SK-N-SH (cell line): ENCODE data around the gene N4BP3.

ENCODE experiments used
- MAX ChIP-seq: IDR thresholded peaks from 2 replicates; pipeline ENCODE4 v1.4.0; 2012; ENCODE audit warnings: low read depth
- SIN3A ChIP-seq: IDR thresholded peaks from 2 replicates; pipeline ENCODE4 v1.6.1; 2012; ENCODE audit warnings: low read depth, mild to moderate bottlenecking, low read length, moderate library complexity, borderline replicate concordance
- YY1 ChIP-seq: IDR thresholded peaks from 2 replicates; pipeline ENCODE4 v1.4.0; 2012; ENCODE audit warnings: low read depth, mild to moderate bottlenecking
- TF ChIP-seq, protein P1 (sequence below): fragments of 200-600 bp; sonication (generic); IDR thresholded peaks from 2 replicates; pipeline ENCODE4 v1.6.1; 2017; ENCODE audit warnings: antibody characterized with exemption, mild to moderate bottlenecking, moderate library complexity
- TF ChIP-seq, protein P2 (sequence below): IDR thresholded peaks from 2 replicates; pipeline ENCODE4 v1.4.0; 2012; ENCODE audit warnings: low read depth, borderline replicate concordance

GRCh38 chr5:178106086-178106485 is 7.2 kb upstream of the N4BP3 start:
- TF ChIP-seq, protein P1, sequence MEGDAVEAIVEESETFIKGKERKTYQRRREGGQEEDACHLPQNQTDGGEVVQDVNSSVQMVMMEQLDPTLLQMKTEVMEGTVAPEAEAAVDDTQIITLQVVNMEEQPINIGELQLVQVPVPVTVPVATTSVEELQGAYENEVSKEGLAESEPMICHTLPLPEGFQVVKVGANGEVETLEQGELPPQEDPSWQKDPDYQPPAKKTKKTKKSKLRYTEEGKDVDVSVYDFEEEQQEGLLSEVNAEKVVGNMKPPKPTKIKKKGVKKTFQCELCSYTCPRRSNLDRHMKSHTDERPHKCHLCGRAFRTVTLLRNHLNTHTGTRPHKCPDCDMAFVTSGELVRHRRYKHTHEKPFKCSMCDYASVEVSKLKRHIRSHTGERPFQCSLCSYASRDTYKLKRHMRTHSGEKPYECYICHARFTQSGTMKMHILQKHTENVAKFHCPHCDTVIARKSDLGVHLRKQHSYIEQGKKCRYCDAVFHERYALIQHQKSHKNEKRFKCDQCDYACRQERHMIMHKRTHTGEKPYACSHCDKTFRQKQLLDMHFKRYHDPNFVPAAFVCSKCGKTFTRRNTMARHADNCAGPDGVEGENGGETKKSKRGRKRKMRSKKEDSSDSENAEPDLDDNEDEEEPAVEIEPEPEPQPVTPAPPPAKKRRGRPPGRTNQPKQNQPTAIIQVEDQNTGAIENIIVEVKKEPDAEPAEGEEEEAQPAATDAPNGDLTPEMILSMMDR: no peak
- TF ChIP-seq, protein P2, sequence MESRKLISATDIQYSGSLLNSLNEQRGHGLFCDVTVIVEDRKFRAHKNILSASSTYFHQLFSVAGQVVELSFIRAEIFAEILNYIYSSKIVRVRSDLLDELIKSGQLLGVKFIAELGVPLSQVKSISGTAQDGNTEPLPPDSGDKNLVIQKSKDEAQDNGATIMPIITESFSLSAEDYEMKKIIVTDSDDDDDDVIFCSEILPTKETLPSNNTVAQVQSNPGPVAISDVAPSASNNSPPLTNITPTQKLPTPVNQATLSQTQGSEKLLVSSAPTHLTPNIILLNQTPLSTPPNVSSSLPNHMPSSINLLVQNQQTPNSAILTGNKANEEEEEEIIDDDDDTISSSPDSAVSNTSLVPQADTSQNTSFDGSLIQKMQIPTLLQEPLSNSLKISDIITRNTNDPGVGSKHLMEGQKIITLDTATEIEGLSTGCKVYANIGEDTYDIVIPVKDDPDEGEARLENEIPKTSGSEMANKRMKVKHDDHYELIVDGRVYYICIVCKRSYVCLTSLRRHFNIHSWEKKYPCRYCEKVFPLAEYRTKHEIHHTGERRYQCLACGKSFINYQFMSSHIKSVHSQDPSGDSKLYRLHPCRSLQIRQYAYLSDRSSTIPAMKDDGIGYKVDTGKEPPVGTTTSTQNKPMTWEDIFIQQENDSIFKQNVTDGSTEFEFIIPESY: no peak
- TF ChIP-seq MAX: no peak
- TF ChIP-seq YY1: no peak
- no peak for TF ChIP-seq SIN3A
